HepG2 (cell line): ENCODE measurements around the gene DDIT4. TPM values are rescaled to one million over a fixed set of nuclear protein-coding genes. Genes with fewer than 3 reads are reported as not detected.

Source experiments
- CEBPG ChIP-seq: IDR thresholded peaks from 2 replicates; pipeline ENCODE4 v1.6.1; 2016
- ETV5 ChIP-seq: IDR thresholded peaks from 2 replicates; pipeline ENCODE4 v1.6.1; 2018; ENCODE audit warnings: missing biosample characterization, missing genetic modification reagents, inconsistent platforms, borderline replicate concordance
- MTA1 ChIP-seq: sonication (generic); formaldehyde crosslinking; IDR thresholded peaks from 2 replicates; pipeline ENCODE4 v1.4.0; 2020; ENCODE audit warnings: missing genetic modification reagents, mild to moderate bottlenecking, borderline replicate concordance
- PHF20 ChIP-seq: sonication (generic); formaldehyde crosslinking; IDR thresholded peaks from 2 replicates; pipeline ENCODE4 v1.5.0; 2020; ENCODE audit warnings: mild to moderate bottlenecking, missing genetic modification reagents
- PHF21A ChIP-seq: sonication (generic); formaldehyde crosslinking; IDR thresholded peaks from 2 replicates; pipeline ENCODE4 v1.5.0; 2020; ENCODE audit warnings: mild to moderate bottlenecking, missing genetic modification reagents
- SKI ChIP-seq: fragments of 450-650 bp; IDR thresholded peaks from one replicate; pipeline ENCODE4 v1.6.1; 2018; ENCODE audit warnings: mild to moderate bottlenecking; ENCODE audit not compliant: partially characterized antibody
- TBL1XR1 ChIP-seq: fragments of 150-350 bp; IDR thresholded peaks from 2 replicates; pipeline ENCODE4 v1.6.1; 2014; ENCODE audit warnings: borderline replicate concordance, low read length; ENCODE audit not compliant: partially characterized antibody
- ZBTB42 ChIP-seq: sonication (generic); formaldehyde crosslinking; IDR thresholded peaks from 2 replicates; pipeline ENCODE4 v1.5.0; 2020; ENCODE audit warnings: mild to moderate bottlenecking, missing genetic modification reagents
- ZFP37 ChIP-seq: sonication (generic); formaldehyde crosslinking; IDR thresholded peaks from 2 replicates; pipeline ENCODE4 v1.4.0; 2020; ENCODE audit warnings: missing genetic modification reagents, borderline replicate concordance
- ZFX ChIP-seq: sonication (generic); formaldehyde crosslinking; IDR thresholded peaks from 2 replicates; pipeline ENCODE4 v1.4.0; 2020; ENCODE audit warnings: mild to moderate bottlenecking, low read depth, missing genetic modification reagents, moderate library complexity
- ZNF24 ChIP-seq: fragments of 450-650 bp; IDR thresholded peaks from 2 replicates; pipeline ENCODE4 v1.6.1; 2017; ENCODE audit warnings: antibody characterized with exemption, mild to moderate bottlenecking
- ZNF280B ChIP-seq: sonication (generic); formaldehyde crosslinking; IDR thresholded peaks from 2 replicates; pipeline ENCODE4 v1.5.0; 2020; ENCODE audit warnings: missing genetic modification reagents, mild to moderate bottlenecking, borderline replicate concordance
- ZSCAN25 ChIP-seq: sonication (generic); formaldehyde crosslinking; IDR thresholded peaks from 2 replicates; pipeline ENCODE4 v1.8.0; 2022; ENCODE audit warnings: mild to moderate bottlenecking, missing genetic modification reagents
- polyA plus RNA-seq, 8 experiments: library from polyadenylated mRNA; depleted of rRNA in 3 of 8; stranded (reverse) in 7 of 8; unstranded in 1 of 8; fragments of >200 nt; fragmentation: Illumina TruSeq in 4 of 8; extraction: Trizol in 4 of 8; gene quantifications; 2 replicates each; pipeline versions ENCODE4 v1.2.1 to v1.2.3, GENCODE V29; 2011 to 2016; ENCODE audit warnings: low read depth in 4 of 8, missing spikeins in 1 of 8, mixed read lengths in 1 of 8; ENCODE audit not compliant: insufficient read depth in 1 of 8
- total RNA-seq, 5 experiments: library from RNA; depleted of rRNA; stranded (reverse); fragments of >200 nt; fragmentation: Illumina TruSeq; extraction: Trizol; gene quantifications; 2 replicates each; pipeline ENCODE4 v1.2.3, GENCODE V29; 2016; ENCODE audit warnings: low read depth in 1 of 5
- TF ChIP-seq, protein P1 (sequence below): sonication (generic); formaldehyde crosslinking; IDR thresholded peaks from 2 replicates; pipeline ENCODE4 v1.9.0; 2022; ENCODE audit warnings: low read depth, missing genetic modification reagents

Gene DDIT4
- total and polyA plus RNA-seq, 2 of the 13 experiments (the other 11 are each of a cell fraction or from before 2014, with no cell fraction given) = 35.6 to 40.7 TPM

GRCh38 chr10:72272689-72273409 lies 875 bp upstream of the DDIT4 start (continued):
- TF ChIP-seq, protein P1, sequence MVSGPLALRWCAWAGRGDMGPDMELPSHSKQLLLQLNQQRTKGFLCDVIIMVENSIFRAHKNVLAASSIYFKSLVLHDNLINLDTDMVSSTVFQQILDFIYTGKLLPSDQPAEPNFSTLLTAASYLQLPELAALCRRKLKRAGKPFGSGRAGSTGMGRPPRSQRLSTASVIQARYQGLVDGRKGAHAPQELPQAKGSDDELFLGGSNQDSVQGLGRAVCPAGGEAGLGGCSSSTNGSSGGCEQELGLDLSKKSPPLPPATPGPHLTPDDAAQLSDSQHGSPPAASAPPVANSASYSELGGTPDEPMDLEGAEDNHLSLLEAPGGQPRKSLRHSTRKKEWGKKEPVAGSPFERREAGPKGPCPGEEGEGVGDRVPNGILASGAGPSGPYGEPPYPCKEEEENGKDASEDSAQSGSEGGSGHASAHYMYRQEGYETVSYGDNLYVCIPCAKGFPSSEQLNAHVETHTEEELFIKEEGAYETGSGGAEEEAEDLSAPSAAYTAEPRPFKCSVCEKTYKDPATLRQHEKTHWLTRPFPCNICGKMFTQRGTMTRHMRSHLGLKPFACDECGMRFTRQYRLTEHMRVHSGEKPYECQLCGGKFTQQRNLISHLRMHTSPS (CRISPR knock-in tag) = no peak
- TF ChIP-seq ETV5 (CRISPR knock-in tag) = peak; percentile 67
- 0 out of 2 replicates have a peak, but pooled peaks have one; percentile 61 for TF ChIP-seq ZNF24
- peak; percentile 88 for TF ChIP-seq SKI
- TF ChIP-seq ZSCAN25 (CRISPR knock-in tag) = peak; percentile 83; the same call in 1 of the 2 replicates
- TF ChIP-seq ZFP37 = 0 out of 2 replicates have a peak, but pooled peaks have one; percentile 38
- TF ChIP-seq TBL1XR1 = peak; percentile 94
- peak; percentile 67 for TF ChIP-seq ZFX (CRISPR knock-in tag)
- TF ChIP-seq PHF20 (CRISPR knock-in tag) = no peak; the same call in 1 of the 2 replicates
- TF ChIP-seq ZBTB42 (CRISPR knock-in tag) = no peak
- TF ChIP-seq ZNF280B (CRISPR knock-in tag) = peak; percentile 36; the same call in 1 of the 2 replicates
- peak; percentile 100 for TF ChIP-seq CEBPG (CRISPR knock-in tag)
- peak; percentile 21; the same call in 1 of the 2 replicates for TF ChIP-seq MTA1
- peak; percentile 80 for TF ChIP-seq PHF21A (CRISPR knock-in tag)
